K562 (cell line): Measurements from ENCODE around the gene PTGIR. TPM values are rescaled to one million over a fixed set of nuclear protein-coding genes. Genes with fewer than 3 reads are reported as not detected.

Experiments used
- ATAC-seq: fragments of 200-7000 bp; cut with Tn5 transposase; 3 replicates; pipeline ENCODE4 v1.9.1; 2020; ENCODE audit warnings: moderate library complexity
- BruUV-seq: library from RNA; stranded (reverse); fragments of 400-500 nt; replicated peaks from 2 replicates; lab custom pipeline; 2021; lab: Mats Ljungman, UMichigan
- CTCF ChIA-PET: fragments of 300-600 bp; formaldehyde crosslinking; extraction: SDS; loops from one replicate; lab custom pipeline; 2021; ENCODE audit warnings: low intra/inter-chr PET ratio; lab: Yijun Ruan, JAX
- POLR2A ChIA-PET: fragments of 300-600, 350-650 bp; sonication (Branson Sonifier 250); formaldehyde crosslinking; extraction: SDS; loops from one replicate; lab custom pipeline; 2021; ENCODE audit warnings: antibody characterized with exemption, inconsistent platforms; lab: Yijun Ruan, JAX
- DNase-seq, 4 experiments: peaks; one replicate each; pipeline versions ENCODE4 v3.0.0 to v3.0.0-alpha.2; 2011 to 2018; ENCODE audit warnings: low spot score in 3 of 4, mixed read lengths in 3 of 4; ENCODE audit errors: extremely low read depth in 1 of 4
- FAIRE-seq: peaks from 2 replicates; lab custom pipeline; 2011; peaks lifted over from hg19 to GRCh38; lab: Jason Lieb, UNC
- H2AFZ ChIP-seq: 2 replicates; pipeline ENCODE4 v1.6.0; 2011; ENCODE audit warnings: low read depth, low read length, control low read depth, inconsistent platforms
- H3K27ac ChIP-seq: fragments of 200-600 bp; 3 replicates; pipeline ENCODE4 v1.8.0; 2011; ENCODE audit warnings: low read depth, mild to moderate bottlenecking, control low read depth, inconsistent platforms, low read length, moderate library complexity, mixed read lengths; ENCODE audit errors: extremely low read depth
- H3K27me3 ChIP-seq, 2 experiments: fragments of 300-600 bp in 1 of 2; 2 replicates in 1 of 2; 3 replicates in 1 of 2; pipeline versions ENCODE4 v1.6.0 to v1.8.0; 2011; ENCODE audit warnings: inconsistent platforms in 2 of 2, low read length in 2 of 2, mild to moderate bottlenecking in 1 of 2, mixed read lengths in 1 of 2, moderate library complexity in 1 of 2; ENCODE audit not compliant: control insufficient read depth in 2 of 2, insufficient read depth in 2 of 2
- H3K36me3 ChIP-seq: fragments of 300-600 bp; 3 replicates; pipeline ENCODE4 v1.8.0; 2011; ENCODE audit warnings: mild to moderate bottlenecking, low read length, inconsistent platforms; ENCODE audit not compliant: control insufficient read depth, insufficient read depth
- H3K4me1 ChIP-seq, 2 experiments: fragments of 200-600 bp in 1 of 2; replicated peaks in 1 of 2; 2 replicates in 1 of 2; 3 replicates in 1 of 2; pipeline versions ENCODE4 v1.5.1 to v1.8.0; 2011; ENCODE audit warnings: inconsistent platforms in 2 of 2, low read length in 2 of 2, mild to moderate bottlenecking in 1 of 2, mixed read lengths in 1 of 2, moderate library complexity in 1 of 2; ENCODE audit not compliant: control insufficient read depth in 2 of 2, insufficient read depth in 2 of 2
- H3K4me2 ChIP-seq: 2 replicates; pipeline ENCODE4 v1.6.1; 2011; ENCODE audit warnings: low read length, control low read depth, inconsistent platforms, mixed read lengths; ENCODE audit not compliant: insufficient read depth
- H3K4me3 ChIP-seq: fragments of 200-600 bp; sonication (generic), shearing (Covaris generic); 2 replicates; pipeline ENCODE4 v1.5.1; 2016; ENCODE audit warnings: control low read depth, inconsistent platforms
- H3K79me2 ChIP-seq: fragments of 200-600 bp; 3 replicates; pipeline ENCODE4 v1.8.0; 2011; ENCODE audit warnings: low read length, inconsistent platforms; ENCODE audit not compliant: control insufficient read depth, insufficient read depth
- H3K9ac ChIP-seq, 2 experiments: 2 replicates each; pipeline versions ENCODE4 v1.6.0 to v1.6.1; 2011; ENCODE audit warnings: low read depth in 2 of 2, low read length in 2 of 2, control low read depth in 1 of 2, inconsistent platforms in 1 of 2, mild to moderate bottlenecking in 1 of 2, mixed read lengths in 1 of 2; ENCODE audit not compliant: insufficient read depth in 1 of 2
- H3K9me1 ChIP-seq: one replicate; pipeline ENCODE4 v1.6.0; 2011; ENCODE audit warnings: inconsistent platforms, mild to moderate bottlenecking, low read length, moderate library complexity; ENCODE audit not compliant: control insufficient read depth, insufficient read depth
- H3K9me3 ChIP-seq: replicated peaks from 2 replicates; pipeline ENCODE4 v1.5.1; 2011; ENCODE audit warnings: low read depth, low read length, inconsistent platforms; ENCODE audit not compliant: control insufficient read depth, insufficient read depth
- H4K20me1 ChIP-seq: replicated peaks from 2 replicates; pipeline ENCODE4 v1.6.1; 2011; ENCODE audit warnings: low read length, inconsistent platforms, mixed read lengths; ENCODE audit not compliant: control insufficient read depth, insufficient read depth
- CBX8 ChIP-seq: fragments of 200-600 bp; sonication (generic); IDR thresholded peaks from 2 replicates; pipeline ENCODE4 v1.6.1; 2012; ENCODE audit warnings: borderline replicate concordance, mixed run types, low read depth, mild to moderate bottlenecking, moderate library complexity, mixed read lengths, low read length, control low read depth, inconsistent platforms; ENCODE audit not compliant: poor library complexity, severe bottlenecking; ENCODE audit errors: extremely low read depth
- CTCF ChIP-seq, 3 experiments: IDR thresholded peaks in 2 of 3; conservative IDR thresholded peaks in 1 of 3; 2 replicates each; pipeline ENCODE4 v1.5.1; 2011 to 2012; ENCODE audit warnings: low read length in 3 of 3, mild to moderate bottlenecking in 3 of 3, control low read depth in 2 of 3, improper control_type of control experiment in 1 of 3, inconsistent platforms in 1 of 3, low read depth in 1 of 3, mixed read lengths in 1 of 3, moderate library complexity in 1 of 3; ENCODE audit not compliant: insufficient read depth in 2 of 3
- CXXC5 ChIP-seq: fragments of 250-450 bp; sonication (Bioruptor Pico); IDR thresholded peaks from 2 replicates; pipeline ENCODE4 v1.8.0; 2022; ENCODE audit warnings: inconsistent platforms, mild to moderate bottlenecking, moderate library complexity
- HMGN3 ChIP-seq: IDR thresholded peaks from 2 replicates; pipeline ENCODE4 v1.6.1; 2011; ENCODE audit warnings: borderline replicate concordance, low read depth, mild to moderate bottlenecking, mixed read lengths, low read length; ENCODE audit not compliant: insufficient read length; ENCODE audit errors: extremely low read depth
- MAZ ChIP-seq, 2 experiments: fragments of 450-650 bp in 1 of 2; sonication (generic) in 1 of 2; formaldehyde crosslinking; IDR thresholded peaks in 1 of 2; conservative IDR thresholded peaks in 1 of 2; 2 replicates each; pipeline versions ENCODE4 v1.4.0 to v1.5.0; 2020; ENCODE audit warnings: mild to moderate bottlenecking in 1 of 2, missing genetic modification reagents in 1 of 2
- MEF2A ChIP-seq: IDR thresholded peaks from 2 replicates; pipeline ENCODE4 v1.6.1; 2011; ENCODE audit warnings: low read depth, mild to moderate bottlenecking, low read length, moderate library complexity; ENCODE audit not compliant: control insufficient read depth
- RREB1 ChIP-seq: fragments of 250-450 bp; sonication (Bioruptor Pico); IDR thresholded peaks from 2 replicates; pipeline ENCODE4 v1.4.0; 2020
- SPI1 ChIP-seq: IDR thresholded peaks from 2 replicates; pipeline ENCODE4 v1.6.1; 2011; ENCODE audit warnings: low read depth, low read length, control low read depth, borderline replicate concordance
- THRB ChIP-seq: fragments of 450-650 bp; formaldehyde crosslinking; conservative IDR thresholded peaks from 2 replicates; pipeline ENCODE4 v1.4.0; 2022; ENCODE audit warnings: mild to moderate bottlenecking, missing genetic modification characterization
- WGBS: fragments of 100-300 bp; shearing (Covaris generic); methylation state at CpG from one replicate; pipeline ENCODE4 v1.1.6; 2016; ENCODE audit warnings: low coverage, mixed read lengths; ENCODE audit not compliant: insufficient coverage; ENCODE audit errors: missing lambda C conversion rate; 5-methylcytosine and 5-hydroxymethylcytosine counted together
- in situ Hi-C: fragments of 300-500 bp; cut with MboI; formaldehyde crosslinking; loops from 4 replicates; pipeline ENCODE4 v1.15.0; 2018; ENCODE audit warnings: inconsistent platforms, mixed read lengths
- intact Hi-C: fragments of 100-400 bp; cut with micrococcal nuclease; formaldehyde crosslinking; loops from 2 replicates; pipeline ENCODE4 v1.14.2; 2022
- polyA plus RNA-seq, 8 experiments: library from polyadenylated mRNA; depleted of rRNA in 4 of 8; stranded (reverse) in 5 of 8; unstranded in 3 of 8; fragments of >200 nt; fragmentation: Nextera tagmentation in 2 of 8; fragmentation: Illumina TruSeq in 1 of 8; extraction: Ambion mirVana in 2 of 8; extraction: Trizol in 1 of 8; gene quantifications; 2 replicates each; pipeline versions ENCODE4 v1.2.1 to v1.2.3, GENCODE V29; 2011 to 2014; ENCODE audit warnings: inconsistent platforms in 1 of 8, missing spikeins in 1 of 8
- total RNA-seq, 7 experiments: library from RNA; depleted of rRNA in 6 of 7; stranded (reverse); fragments of >200 nt in 6 of 7; fragmentation: Illumina TruSeq in 2 of 7; extraction: Trizol in 2 of 7; gene quantifications; 2 replicates each; pipeline versions ENCODE4 v1.2.1 to v1.2.3, GENCODE V29; 2011 to 2021; ENCODE audit warnings: low replicate concordance in 1 of 7

PTGIR gene
- total and polyA plus RNA-seq, 9 of the 15 experiments (the other 6 are each of a cell fraction or from before 2014, with no cell fraction given): 0.11 to 3.4 (median 1.1) TPM; not detected in 1

DNA sequence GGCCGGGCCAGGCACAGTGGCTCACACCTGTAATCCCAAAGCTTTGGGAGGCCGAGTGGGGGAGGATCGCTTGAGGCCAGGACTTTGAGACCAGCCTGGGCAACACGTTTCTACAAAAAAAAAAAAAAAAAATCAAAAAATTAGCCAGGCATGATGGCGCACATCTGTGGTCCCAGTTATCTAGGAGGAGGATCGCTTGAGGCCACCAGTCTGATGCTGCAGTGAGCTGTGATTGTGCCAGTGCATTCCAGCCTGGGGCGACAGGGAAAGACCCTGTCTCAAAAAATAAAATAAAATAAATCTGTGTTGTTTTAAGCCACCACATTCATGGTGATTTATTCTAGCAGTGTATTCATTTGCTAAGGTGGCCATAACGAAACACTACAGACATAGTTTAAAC lies 40.2 kb upstream of the PTGIR start:
- H3K4me1 ChIP-seq: peaks cover 13 to 15% of the 10 kb centered on the region in 2 experiments
- H3K9me1 ChIP-seq: no peaks in the 10 kb centered on the region
- in situ Hi-C loops (loop anchor here (5.0 kb wide), 1 partner anchor 133 kb away; no protein-coding TSS in a partner anchor), intact Hi-C loops (no loop called here)
- DNase-seq: no peak
- no TSS peak for BruUV-seq
- H3K79me2 ChIP-seq: no peaks in the 10 kb centered on the region
- ATAC-seq: no peak
- 36% methylated on average over 7 of the region's 8 CpGs for WGBS
- no peaks in the 10 kb centered on the region for H3K36me3 ChIP-seq
- ChIA-PET POLR2A (interaction anchor here (0.9 kb wide), 1 partner anchor 72 kb away, joined by 4 read pairs; no protein-coding TSS in a partner anchor), CTCF (no interaction called here)
- no peak overlapping the region for H3K9ac ChIP-seq
- H3K27me3 ChIP-seq: no peaks in the 10 kb centered on the region
- H4K20me1 ChIP-seq: no peaks in the 10 kb centered on the region
- no peak overlapping the region for H3K4me3 ChIP-seq
- H2AFZ ChIP-seq: no peak overlapping the region
- FAIRE-seq: no peak
- H3K4me2 ChIP-seq: no peak overlapping the region
- H3K9me3 ChIP-seq: no peaks in the 10 kb centered on the region
- no peak overlapping the region for H3K27ac ChIP-seq
- TF ChIP-seq HMGN3: no peak
- no peak for TF ChIP-seq CTCF (IDR thresholded peaks at IDR 0.05 in 2 of 3, conservative IDR thresholded peaks at IDR 0.05 in 1 of 3; ENCODE audit: insufficient read depth in 2 of 3, low read depth in 1 of 3, low read length in 3 of 3)
- TF ChIP-seq CBX8: no peak
- no peak for TF ChIP-seq THRB (CRISPR knock-in tag)
- TF ChIP-seq RREB1: no peak
- no peak for TF ChIP-seq MAZ (CRISPR knock-in tag; conservative IDR thresholded peaks at IDR 0.05 in 1 of 2, IDR thresholded peaks at IDR 0.05 in 1 of 2)
- no peak for TF ChIP-seq CXXC5 (CRISPR knock-in tag)
- TF ChIP-seq MEF2A: no peak
- no peak for TF ChIP-seq SPI1
